ENCODE measurements around the gene FEZ2. TPM values are rescaled to one million over a fixed set of nuclear protein-coding genes. Genes with fewer than 3 reads are reported as not detected.

FEZ2 gene
- total and polyA plus RNA-seq, 9 of the 15 experiments (the other 6 are each of a cell fraction or from before 2014, with no cell fraction given) = 9.9 to 35.5 (median 20.1) TPM

GRCh38 chr2:36609507-36609906, 11.5 kb upstream of the FEZ2 start (continued):
- TF ChIP-seq ZNF398 (CRISPR knock-in tag; IDR thresholded peaks at IDR 0.05) (no peak), ZKSCAN3 (CRISPR knock-in tag; IDR thresholded peaks at IDR 0.05) (no peak), ZBTB12 (CRISPR knock-in tag; IDR thresholded peaks at IDR 0.05) (no peak), BRD4 (IDR thresholded peaks at IDR 0.05) (no peak)

- in situ Hi-C loops (cut with MboI) = no loop called here
- ChIA-PET CTCF (ENCODE audit: low intra/inter-chr PET ratio) (no interaction called here), POLR2A (interaction anchor here (0.7 kb wide), 1 partner anchor 85 kb away, joined by 3 read pairs; no protein-coding TSS in a partner anchor)
- DNase-seq (ENCODE audit: extremely low read depth in 1 of 4, low spot score in 3 of 4) (no peak), ATAC-seq (no peak), FAIRE-seq (no peak)
- no TSS peak for BruUV-seq (replicated peaks)
- no peaks in the 10 kb centered on the region for H3K4me1 ChIP-seq (replicated peaks in 1 of 2; ENCODE audit: control insufficient read depth in 2 of 2, insufficient read depth in 2 of 2, low read length in 2 of 2)
- no peak overlapping the region for H3K4me3 ChIP-seq
- no peaks in the 10 kb centered on the region for H3K9me3 ChIP-seq (replicated peaks; ENCODE audit: control insufficient read depth, insufficient read depth, low read depth, low read length)
- H3K27ac ChIP-seq (ENCODE audit: extremely low read depth, low read depth, low read length) = no peak overlapping the region
- no peak overlapping the region for H2AFZ ChIP-seq (ENCODE audit: low read depth, low read length)
- no peak for TF ChIP-seq ZNF146 (CRISPR knock-in tag; IDR thresholded peaks at IDR 0.05; ENCODE audit: unreplicated experiment)
- TF ChIP-seq ZBTB17 (CRISPR knock-in tag; IDR thresholded peaks at IDR 0.05) = no peak
- H4K20me1 ChIP-seq (replicated peaks; ENCODE audit: control insufficient read depth, insufficient read depth, low read length) = no peaks in the 10 kb centered on the region
- no peaks in the 10 kb centered on the region for H3K9me1 ChIP-seq (ENCODE audit: control insufficient read depth, insufficient read depth, low read length)
- no peaks in the 10 kb centered on the region for H3K36me3 ChIP-seq (ENCODE audit: control insufficient read depth, insufficient read depth, low read length)
- no peak overlapping the region for H3K9ac ChIP-seq (ENCODE audit: insufficient read depth in 1 of 2, low read depth in 2 of 2, low read length in 2 of 2)
- H3K4me2 ChIP-seq (ENCODE audit: insufficient read depth, low read length) = no peak overlapping the region
- H3K79me2 ChIP-seq (ENCODE audit: control insufficient read depth, insufficient read depth, low read length) = no peaks in the 10 kb centered on the region
- 3% methylated on average over 3 of the region's 3 CpGs for WGBS (ENCODE audit: insufficient coverage, low coverage, missing lambda C conversion rate)
- H3K27me3 ChIP-seq (ENCODE audit: control insufficient read depth in 2 of 2, insufficient read depth in 2 of 2, low read length in 2 of 2) = peaks cover 5 to 9% of the 10 kb centered on the region in 2 experiments; a peak in 3 of 5 replicates
- intact Hi-C loops (cut with micrococcal nuclease) = no loop called here
These were observed 10.0 kb upstream of the FEZ2 start for GRCh38 chr2:36607947-36608346.

Data from K562 (cell line).